GM21786 (cell line): Measurements from ENCODE around the gene MED22.
"Not testable (repeated sequence)": the region's sequence is repeated elsewhere in the genome, so short reads cannot be mapped to it uniquely, and the experiment has no call there.

Experiments used
- ATAC-seq: cut with Tn5 transposase; IDR thresholded peaks from one replicate; pipeline ENCODE4 v1.9.1; 2021; ENCODE audit not compliant: unreplicated experiment

MED22 gene

DNA sequence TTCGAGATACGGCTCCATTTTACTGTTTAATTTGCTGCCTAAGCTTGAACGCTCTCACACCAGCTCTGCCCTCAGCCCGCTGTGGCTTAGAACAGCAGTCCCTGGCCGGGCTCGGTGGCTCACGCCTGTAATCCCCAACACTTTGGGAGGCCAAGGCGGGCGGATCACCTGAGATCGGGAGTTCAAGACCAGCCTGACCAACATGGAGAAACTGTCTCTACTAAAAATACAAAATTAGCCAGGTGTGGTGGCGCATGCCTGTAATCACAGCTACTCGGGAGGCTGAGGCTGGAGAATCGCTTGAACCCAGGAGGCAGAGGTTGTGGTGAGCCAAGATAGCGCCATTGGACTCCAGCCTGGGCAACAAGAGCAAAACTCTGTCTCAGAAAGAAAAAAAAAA lies 29.3 kb upstream of the MED22 start:
- not testable (repeated sequence) for ATAC-seq

- ATAC-seq = peak; percentile 91
These were observed 28.1 kb upstream of the MED22 start, which contains the start of the genes STKLD1 and SURF4 for GRCh38 chr9:133375724-133376654. Gene STKLD1 (plus strand): TSS chr9:133376366. CDS start chr9:133376474, 108 bp downstream. Gene SURF4 (minus strand): TSS chr9:133376060. CDS start chr9:133375969, 91 bp downstream.

- ATAC-seq = no peak
These were observed 27.3 kb upstream of the MED22 start for GRCh38 chr9:133375116-133375723.

DNA sequence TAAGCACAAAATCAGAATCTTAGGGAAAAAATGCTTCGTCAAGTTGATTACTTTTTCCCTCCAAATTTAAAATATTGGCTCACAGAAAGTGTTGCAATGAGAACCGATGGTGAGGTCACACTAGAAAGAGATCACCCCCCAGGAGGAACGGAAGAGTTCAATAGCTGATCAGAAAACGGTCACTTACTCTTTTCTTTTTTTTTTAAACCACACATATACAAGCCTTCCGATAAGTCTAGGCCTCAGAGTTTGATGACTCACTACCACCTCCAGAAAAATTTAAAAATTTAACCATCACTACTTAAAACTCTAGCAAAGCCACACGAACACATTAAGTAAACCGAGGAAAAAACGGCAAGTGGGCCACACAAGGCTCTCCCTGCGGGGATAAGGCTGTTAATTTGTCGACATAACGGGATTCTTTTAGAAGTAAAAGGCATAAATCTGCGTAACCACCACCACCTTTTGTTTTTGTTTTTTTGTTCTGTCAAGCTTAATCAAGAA lies 26.7 kb upstream of the MED22 start:
- ATAC-seq = no peak

DNA sequence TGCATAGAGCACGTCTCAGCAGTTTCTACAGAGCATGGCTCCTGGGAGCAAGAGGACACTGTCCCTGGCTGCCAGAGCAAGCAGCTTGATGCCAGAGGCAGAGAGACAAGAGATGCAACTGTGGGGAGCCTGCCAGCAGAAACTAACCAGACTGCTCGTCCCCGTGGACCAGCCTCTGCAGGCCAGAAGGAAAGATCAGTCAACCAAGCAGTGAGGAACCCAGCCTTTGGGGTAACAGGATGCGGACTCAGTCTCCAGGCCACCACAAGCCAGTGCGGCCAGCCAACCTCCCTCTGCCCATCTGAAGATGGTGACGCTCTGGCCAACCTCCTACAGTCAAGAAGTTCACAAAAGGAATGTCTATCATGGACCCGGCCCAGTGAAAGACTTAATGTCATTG lies 24.2 kb upstream of the MED22 start:
- ATAC-seq = no peak

- ATAC-seq = no peak
These were observed 23.4 kb upstream of the MED22 start for GRCh38 chr9:133371261-133371711.

GRCh38 chr9:133370685-133371084 lies 22.8 kb upstream of the MED22 start:
- no peak for ATAC-seq

DNA sequence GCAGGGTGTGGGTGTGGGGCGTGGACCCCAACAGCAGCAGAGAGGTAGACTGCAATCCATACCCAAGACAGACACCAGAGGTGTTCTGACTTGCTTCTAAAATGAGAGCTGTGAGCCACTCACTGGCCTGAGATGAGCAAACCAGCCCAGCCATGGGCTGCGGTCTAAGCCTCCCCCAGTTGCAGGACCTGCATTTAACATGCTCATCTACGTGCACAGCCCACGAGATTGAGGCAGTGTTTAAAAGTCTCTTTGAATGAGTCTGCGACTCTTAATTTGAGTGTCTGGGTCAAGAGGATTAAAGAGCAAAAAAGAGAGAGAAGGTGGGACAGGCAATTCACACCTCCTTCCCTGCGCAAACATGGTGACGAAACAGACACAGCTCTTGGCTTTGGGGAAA lies 22.0 kb upstream of the MED22 start:
- ATAC-seq = no peak

GRCh38 chr9:133369422-133369821 lies 21.5 kb upstream of the MED22 start:
- ATAC-seq = no peak

- ATAC-seq = no peak
These were observed 20.4 kb upstream of the MED22 start for GRCh38 chr9:133368249-133368881.

- ATAC-seq = no peak
These were observed 19.8 kb upstream of the MED22 start for GRCh38 chr9:133367778-133368177.

DNA sequence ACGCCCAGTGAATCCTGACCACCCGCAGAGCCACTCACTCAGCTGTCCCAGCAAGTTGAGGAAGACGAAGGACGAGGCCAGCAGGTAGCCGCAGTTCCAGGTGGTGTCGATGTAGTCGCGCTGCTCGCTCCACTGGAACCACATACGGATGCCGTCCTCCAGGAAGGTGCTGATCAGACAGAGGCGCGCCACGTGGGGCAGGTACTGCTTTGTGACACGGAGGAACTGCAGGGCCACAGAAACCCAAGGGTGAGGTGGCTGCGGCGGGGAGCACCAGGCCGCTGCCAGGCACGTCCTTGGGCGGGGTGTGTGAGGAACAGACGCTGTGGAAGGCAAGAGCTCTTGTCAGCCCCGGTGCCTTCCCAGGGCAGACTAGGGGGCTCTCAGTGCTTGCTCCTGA lies 19.3 kb upstream of the MED22 start:
- ATAC-seq = no peak

DNA sequence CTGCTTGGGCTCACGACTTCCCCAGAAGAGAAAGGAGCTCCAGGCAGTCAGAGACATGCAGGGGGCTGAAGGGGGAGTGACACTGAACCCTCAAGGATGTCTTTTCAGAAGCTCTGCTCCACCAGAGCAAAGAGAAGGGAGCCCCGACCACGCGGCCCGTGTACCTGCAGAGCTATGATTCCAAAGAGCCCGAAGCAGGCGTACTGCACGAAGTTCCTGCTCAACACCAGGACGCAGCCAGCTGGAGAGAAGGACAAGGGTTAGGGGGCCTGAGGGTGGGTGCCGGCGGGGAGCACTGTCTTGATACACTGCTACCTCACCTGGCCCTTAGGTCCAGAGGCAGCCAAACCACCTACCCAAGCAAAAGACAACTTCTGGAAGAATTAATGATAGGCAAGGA lies 18.5 kb upstream of the MED22 start:
- no peak for ATAC-seq

DNA sequence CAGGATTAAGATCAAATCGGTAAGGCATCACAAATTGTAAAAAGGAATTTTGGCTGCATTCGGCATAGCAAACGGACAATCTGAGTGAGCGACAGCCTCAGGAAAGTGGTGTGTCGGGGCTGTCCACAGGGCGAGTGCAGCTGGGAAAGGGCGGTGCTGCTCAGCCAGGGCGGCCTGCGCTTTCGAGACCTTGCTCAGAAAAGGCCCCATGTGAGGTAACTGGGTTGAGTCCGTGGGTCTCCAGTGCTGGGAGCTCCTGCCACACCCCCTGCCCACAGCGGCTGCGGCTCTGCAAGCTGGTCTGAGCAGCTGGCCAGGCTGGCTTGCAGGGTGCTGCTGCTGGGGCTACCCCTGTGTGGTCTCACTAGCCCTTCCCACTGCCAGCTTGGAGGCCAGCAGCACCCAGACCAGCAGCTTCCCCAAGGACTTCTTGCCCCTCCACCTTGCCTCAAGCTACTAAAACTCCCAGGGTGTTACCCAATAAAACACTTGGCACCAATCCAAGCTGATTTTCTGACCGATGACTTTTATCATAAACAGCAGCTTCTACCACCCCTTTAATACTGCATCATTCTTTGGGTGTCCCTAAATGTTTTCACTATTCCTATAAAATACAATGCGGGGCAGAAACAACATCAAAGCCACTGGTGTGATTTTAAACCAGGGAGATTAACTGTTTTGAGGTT lies 14.6 kb upstream of the MED22 start:
- no peak for ATAC-seq

- ATAC-seq = no peak
These were observed 13.7 kb upstream of the MED22 start for GRCh38 chr9:133361507-133362092.

DNA sequence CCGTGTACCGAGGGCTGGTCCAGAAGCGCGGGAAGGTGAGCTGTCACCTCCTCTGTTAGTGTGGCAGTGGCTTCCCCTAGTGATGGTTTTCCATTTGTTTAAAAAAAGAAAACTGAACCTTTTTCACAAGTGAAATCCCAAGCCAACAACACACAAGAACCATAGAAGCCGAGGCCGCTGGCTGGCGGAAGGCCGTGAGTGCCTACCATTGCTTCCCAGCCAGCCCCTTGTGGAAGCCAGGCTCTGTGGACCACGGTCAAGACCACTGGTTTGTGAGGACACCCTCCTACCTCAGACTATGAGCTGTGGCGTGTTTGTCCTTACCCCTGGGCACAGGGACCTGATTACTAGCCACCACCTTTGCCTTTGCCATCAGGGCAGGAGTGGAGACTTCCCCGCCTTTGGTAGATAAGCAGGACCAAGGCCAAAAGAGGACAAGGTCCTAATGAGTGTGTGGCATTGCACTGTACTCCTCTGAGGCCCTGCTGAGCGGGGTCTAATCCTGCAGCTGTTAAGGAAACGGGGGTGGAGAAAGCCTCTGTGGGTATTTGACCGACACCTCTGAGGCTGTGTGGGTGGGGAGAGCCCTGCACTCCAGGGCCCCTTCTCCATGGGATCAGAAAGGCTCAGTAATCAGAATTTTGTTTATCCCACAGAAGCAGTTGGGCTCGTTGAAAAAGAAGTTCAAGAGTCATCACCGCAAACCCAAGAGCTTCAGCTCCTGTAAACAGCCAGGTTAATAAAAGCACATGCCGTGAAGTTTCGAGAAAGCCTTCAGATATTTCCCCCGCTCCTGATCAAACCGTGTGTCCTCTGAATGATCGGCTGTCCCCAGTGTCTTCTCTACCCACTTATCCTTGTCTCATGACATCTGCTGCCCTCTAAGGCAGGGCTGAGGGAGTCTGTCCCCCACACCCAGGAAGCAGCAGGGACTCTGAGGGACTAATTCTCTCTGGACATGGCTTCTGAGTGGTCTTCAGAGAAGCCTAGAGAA lies 12.8 kb upstream of the MED22 start:
- no peak for ATAC-seq

GRCh38 chr9:133359399-133360175 lies 11.7 kb upstream of the MED22 start:
- no peak for ATAC-seq

DNA sequence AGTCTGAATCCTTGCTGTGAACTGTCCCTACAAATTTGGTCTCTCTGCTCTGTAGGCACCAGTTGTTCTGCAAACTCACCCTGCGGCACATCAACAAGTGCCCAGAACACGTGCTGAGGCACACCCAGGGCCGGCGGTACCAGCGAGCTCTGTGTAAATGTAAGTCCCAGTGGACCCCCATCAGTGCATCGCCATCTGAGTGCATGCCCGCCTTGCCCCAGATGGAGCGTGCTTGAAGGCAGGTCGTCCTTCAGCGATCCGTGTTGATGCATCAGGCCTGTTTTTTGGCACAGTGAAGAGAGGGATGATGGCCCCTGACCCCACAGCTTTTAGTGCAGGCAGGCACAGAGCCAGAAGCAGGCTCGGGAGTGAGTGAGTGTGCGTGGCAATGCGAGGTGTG lies 9.7 kb upstream of the MED22 start:
- no peak for ATAC-seq
